Measurements from ENCODE around the gene GBGT1.
"Not testable (repeated sequence)": the region's sequence is repeated elsewhere in the genome, so short reads cannot be mapped to it uniquely, and the experiment has no call there.

GBGT1 gene

DNA sequence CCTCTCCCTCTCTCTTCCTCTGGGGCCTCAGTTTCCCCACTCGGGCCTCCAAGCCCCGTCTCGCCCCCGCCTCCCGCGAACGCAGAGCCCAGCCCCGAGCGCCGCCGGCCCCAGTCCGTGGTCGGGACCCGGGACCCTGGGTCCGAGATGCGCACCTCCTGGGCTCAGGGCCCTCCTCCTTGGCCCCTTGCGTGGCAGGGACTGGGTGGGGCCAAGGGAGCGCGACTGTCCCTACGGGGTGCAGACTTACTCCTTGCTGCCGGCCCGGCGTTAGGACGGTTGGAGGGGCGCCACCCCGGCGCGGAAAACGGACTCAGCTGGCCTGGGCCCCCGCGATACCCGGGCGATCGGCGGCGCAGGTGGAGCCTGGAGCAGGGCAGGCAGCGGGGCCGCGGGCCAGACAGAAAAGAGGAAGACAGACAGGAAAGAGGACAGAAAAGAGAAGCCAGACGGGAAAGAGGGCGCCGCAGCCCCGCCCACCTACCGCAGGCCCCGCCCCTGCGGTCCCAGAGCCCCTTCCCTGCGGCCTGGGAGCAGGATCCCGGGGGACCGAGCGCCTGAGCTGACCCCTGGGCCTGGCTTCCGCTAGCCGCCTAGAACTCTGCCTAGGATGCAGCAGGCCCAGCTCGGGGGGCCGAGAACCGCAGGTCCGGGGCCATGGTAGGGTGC lies at the start of gene GBGT1:
Gene GBGT1 (minus strand): TSS at position 411 of the 669 bp plus-strand sequence. CDS start 1,502 bp downstream, outside the sequence.
- H3K4me2 ChIP-seq (ENCODE audit: low read length) = peak within 1 kb of the TSS; percentile 61
- H2AFZ ChIP-seq (ENCODE audit: low read length) = no peak within 1 kb of the TSS
- no peaks in the 10 kb centered on the region for H3K79me2 ChIP-seq (ENCODE audit: insufficient read depth, low read length)
- no peaks in the 10 kb centered on the region for H3K36me3 ChIP-seq (ENCODE audit: insufficient read depth, low read length)
- no peaks in the 10 kb centered on the region for H4K20me1 ChIP-seq (ENCODE audit: insufficient read depth, low read length)
- H3K9me3 ChIP-seq (ENCODE audit: low read length) = no peaks in the 10 kb centered on the region
- peak within 1 kb of the TSS; percentile 49 for H3K4me3 ChIP-seq (ENCODE audit: low read depth, low read length, poor library complexity, severe bottlenecking)
- no peaks in the 10 kb centered on the region for H3F3A ChIP-seq (ENCODE audit: insufficient read depth, low read length)
- peaks cover 8% of the 10 kb centered on the region for H3K4me1 ChIP-seq (ENCODE audit: insufficient read depth, low read length, severe bottlenecking)
- no peaks in the 10 kb centered on the region for H3K9me2 ChIP-seq (ENCODE audit: low read depth, low read length)
- TF ChIP-seq, protein P1, sequence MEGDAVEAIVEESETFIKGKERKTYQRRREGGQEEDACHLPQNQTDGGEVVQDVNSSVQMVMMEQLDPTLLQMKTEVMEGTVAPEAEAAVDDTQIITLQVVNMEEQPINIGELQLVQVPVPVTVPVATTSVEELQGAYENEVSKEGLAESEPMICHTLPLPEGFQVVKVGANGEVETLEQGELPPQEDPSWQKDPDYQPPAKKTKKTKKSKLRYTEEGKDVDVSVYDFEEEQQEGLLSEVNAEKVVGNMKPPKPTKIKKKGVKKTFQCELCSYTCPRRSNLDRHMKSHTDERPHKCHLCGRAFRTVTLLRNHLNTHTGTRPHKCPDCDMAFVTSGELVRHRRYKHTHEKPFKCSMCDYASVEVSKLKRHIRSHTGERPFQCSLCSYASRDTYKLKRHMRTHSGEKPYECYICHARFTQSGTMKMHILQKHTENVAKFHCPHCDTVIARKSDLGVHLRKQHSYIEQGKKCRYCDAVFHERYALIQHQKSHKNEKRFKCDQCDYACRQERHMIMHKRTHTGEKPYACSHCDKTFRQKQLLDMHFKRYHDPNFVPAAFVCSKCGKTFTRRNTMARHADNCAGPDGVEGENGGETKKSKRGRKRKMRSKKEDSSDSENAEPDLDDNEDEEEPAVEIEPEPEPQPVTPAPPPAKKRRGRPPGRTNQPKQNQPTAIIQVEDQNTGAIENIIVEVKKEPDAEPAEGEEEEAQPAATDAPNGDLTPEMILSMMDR (IDR thresholded peaks at IDR 0.05; ENCODE audit: low read length) = no peak
- TF ChIP-seq EZH2 (IDR thresholded peaks at IDR 0.05; ENCODE audit: borderline replicate concordance, low read length) = no peak
- peak within 1 kb of the TSS; percentile 28; the same call in 1 of the 2 replicates for H3K9ac ChIP-seq (ENCODE audit: low read length)
- H3K27ac ChIP-seq (ENCODE audit: low read depth, low read length, poor library complexity, severe bottlenecking) = no peak within 1 kb of the TSS
- H3K27me3 ChIP-seq (ENCODE audit: insufficient read depth, low read length) = no peaks in the 10 kb centered on the region; the same call in 1 of the 2 replicates

DNA sequence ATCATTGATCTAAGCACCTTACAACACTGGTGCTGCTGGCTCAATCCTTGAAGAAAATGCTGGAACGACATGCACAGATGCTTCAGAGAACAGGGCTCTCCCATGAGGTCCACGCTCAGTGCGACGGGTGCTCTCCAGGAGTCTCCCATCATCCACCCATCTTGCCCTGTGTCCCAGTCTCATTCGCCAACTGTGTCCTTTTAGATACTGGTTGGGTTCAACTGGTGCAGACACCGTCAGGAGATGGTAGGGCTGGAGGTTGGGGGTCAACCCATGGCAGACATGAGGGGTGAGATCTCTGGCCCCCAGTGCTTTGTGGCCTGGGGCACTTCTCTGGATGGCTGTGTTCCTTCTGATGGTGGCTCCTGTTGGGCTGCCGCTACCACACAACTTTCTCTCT lies 46.9 kb upstream of the GBGT1 start:
- Histone ChIP-seq H3K27ac (ENCODE audit: low read depth, low read length, poor library complexity, severe bottlenecking) (no peak overlapping the region), H3F3A (ENCODE audit: insufficient read depth, low read length) (no peaks in the 10 kb centered on the region), H3K79me2 (ENCODE audit: insufficient read depth, low read length) (no peaks in the 10 kb centered on the region), H3K4me2 (ENCODE audit: low read length) (no peak overlapping the region), H3K36me3 (ENCODE audit: insufficient read depth, low read length) (no peaks in the 10 kb centered on the region), H3K27me3 (ENCODE audit: insufficient read depth, low read length) (peaks cover 8% of the 10 kb centered on the region; the same call in 1 of the 2 replicates), H4K20me1 (ENCODE audit: insufficient read depth, low read length) (no peaks in the 10 kb centered on the region), H3K9ac (ENCODE audit: low read length) (no peak overlapping the region), H3K9me3 (ENCODE audit: low read length) (no peaks in the 10 kb centered on the region), H3K4me3 (ENCODE audit: low read depth, low read length, poor library complexity, severe bottlenecking) (no peak overlapping the region), H2AFZ (ENCODE audit: low read length) (no peak overlapping the region), H3K9me2 (ENCODE audit: low read depth, low read length) (no peaks in the 10 kb centered on the region), H3K4me1 (ENCODE audit: insufficient read depth, low read length, severe bottlenecking) (no peaks in the 10 kb centered on the region)
- TF ChIP-seq, protein P1 (IDR thresholded peaks at IDR 0.05; ENCODE audit: low read length) = no peak
- TF ChIP-seq EZH2 (IDR thresholded peaks at IDR 0.05; ENCODE audit: borderline replicate concordance, low read length) = no peak

DNA sequence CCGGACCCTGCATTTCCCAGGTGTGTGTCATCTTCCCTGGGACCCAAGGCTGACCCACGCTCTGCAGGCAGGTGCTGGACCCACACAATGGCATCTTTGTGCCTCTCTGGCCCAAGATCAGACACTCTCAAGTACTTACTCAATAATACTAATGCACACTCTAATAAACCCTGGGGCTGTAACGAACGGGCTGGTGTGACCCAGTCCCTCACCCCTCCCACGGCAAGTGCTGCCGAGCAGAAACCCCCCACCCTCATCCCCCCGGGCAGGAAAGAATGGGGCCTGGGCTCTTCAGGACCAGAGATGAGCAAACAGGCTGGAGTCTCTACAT lies 46.5 kb upstream of the GBGT1 start:
- Histone ChIP-seq H3K9ac (ENCODE audit: low read length) (no peak overlapping the region), H3K27me3 (ENCODE audit: insufficient read depth, low read length) (peaks cover 8% of the 10 kb centered on the region; the same call in 1 of the 2 replicates), H4K20me1 (ENCODE audit: insufficient read depth, low read length) (no peaks in the 10 kb centered on the region), H3K27ac (ENCODE audit: low read depth, low read length, poor library complexity, severe bottlenecking) (no peak overlapping the region), H3K9me3 (ENCODE audit: low read length) (no peaks in the 10 kb centered on the region), H3F3A (ENCODE audit: insufficient read depth, low read length) (no peaks in the 10 kb centered on the region), H3K4me1 (ENCODE audit: insufficient read depth, low read length, severe bottlenecking) (no peaks in the 10 kb centered on the region), H3K79me2 (ENCODE audit: insufficient read depth, low read length) (no peaks in the 10 kb centered on the region), H2AFZ (ENCODE audit: low read length) (no peak overlapping the region), H3K4me2 (ENCODE audit: low read length) (no peak overlapping the region), H3K36me3 (ENCODE audit: insufficient read depth, low read length) (no peaks in the 10 kb centered on the region), H3K4me3 (ENCODE audit: low read depth, low read length, poor library complexity, severe bottlenecking) (no peak overlapping the region), H3K9me2 (ENCODE audit: low read depth, low read length) (no peaks in the 10 kb centered on the region)
- no peak for TF ChIP-seq EZH2 (IDR thresholded peaks at IDR 0.05; ENCODE audit: borderline replicate concordance, low read length)

DNA sequence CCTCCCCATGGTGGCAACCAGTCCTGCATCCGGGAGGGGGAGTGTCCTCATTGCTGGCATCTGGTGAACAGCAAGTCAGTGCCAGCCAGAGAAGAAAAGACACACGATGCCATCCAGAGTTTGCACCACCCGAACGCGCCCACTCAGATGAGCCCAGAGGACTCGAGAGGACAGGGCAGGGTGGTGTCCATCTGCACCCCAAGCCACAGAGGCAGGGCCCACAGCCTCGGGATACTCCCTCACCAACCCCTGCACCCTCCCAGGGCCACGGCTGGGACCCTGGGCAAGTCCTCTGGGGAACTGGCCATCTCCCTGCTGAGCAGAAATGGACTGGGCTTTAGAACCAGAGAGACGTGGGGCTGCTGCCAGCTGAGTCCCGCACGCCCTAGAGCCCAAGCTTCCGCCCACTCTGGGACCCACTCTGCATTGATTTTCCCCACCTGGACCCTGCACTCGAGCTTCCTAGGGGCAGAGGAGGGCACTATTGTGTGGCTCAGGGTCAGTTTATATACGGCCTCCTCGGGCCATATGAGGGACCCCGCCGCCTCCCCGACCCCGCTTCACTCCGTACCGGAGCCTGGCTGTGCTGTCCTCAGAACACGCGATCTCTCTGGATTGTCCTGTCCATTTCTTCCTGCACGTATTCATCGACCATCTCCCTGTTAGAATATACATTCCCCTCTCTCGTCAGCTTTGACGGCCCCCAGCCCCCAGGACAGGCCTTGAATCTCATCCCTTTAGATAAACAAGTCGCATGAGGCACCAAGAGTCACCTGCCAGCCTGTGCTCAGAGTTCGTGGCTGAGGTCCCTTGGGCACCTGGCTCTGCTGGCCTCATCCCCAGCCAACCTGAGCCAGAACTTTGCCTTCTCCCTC lies 45.9 kb upstream of the GBGT1 start:
- H3K4me3 ChIP-seq (ENCODE audit: low read depth, low read length, poor library complexity, severe bottlenecking); H2AFZ ChIP-seq (ENCODE audit: low read length); H3K9me3 ChIP-seq (ENCODE audit: low read length); H3F3A ChIP-seq (ENCODE audit: insufficient read depth, low read length); H3K9ac ChIP-seq (ENCODE audit: low read length); H3K79me2 ChIP-seq (ENCODE audit: insufficient read depth, low read length); H3K4me2 ChIP-seq (ENCODE audit: low read length); H3K4me1 ChIP-seq (ENCODE audit: insufficient read depth, low read length, severe bottlenecking); H3K27me3 ChIP-seq (ENCODE audit: insufficient read depth, low read length); H4K20me1 ChIP-seq (ENCODE audit: insufficient read depth, low read length); H3K36me3 ChIP-seq (ENCODE audit: insufficient read depth, low read length); H3K27ac ChIP-seq (ENCODE audit: low read depth, low read length, poor library complexity, severe bottlenecking); H3K9me2 ChIP-seq (ENCODE audit: low read depth, low read length): not testable (repeated sequence)

DNA sequence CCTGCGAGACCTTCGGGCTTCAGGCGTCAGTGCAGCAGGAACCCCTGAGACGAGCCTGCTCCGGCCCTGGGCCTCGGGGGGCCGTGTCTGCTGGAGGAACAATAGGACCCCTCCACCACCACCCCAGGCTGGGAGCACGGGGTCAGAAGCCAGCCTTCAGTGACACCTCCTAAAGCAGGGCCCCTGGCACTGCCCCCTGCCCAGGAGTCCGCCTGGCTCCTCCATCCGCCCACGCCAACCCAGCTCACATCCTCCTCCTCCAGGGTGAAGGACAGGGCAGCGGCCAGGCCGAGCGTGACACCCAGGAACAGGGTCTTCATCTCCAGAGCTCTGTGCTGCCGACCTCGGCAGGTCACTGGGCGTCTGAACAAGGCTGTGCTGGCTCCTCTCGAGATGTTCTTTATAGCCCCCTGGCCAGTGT lies 45.2 kb upstream of the GBGT1 start, which contains the start of gene OBP2B:
Gene OBP2B (minus strand): TSS at position 371 of the 421 bp plus-strand sequence. CDS start 51 bp downstream, at position 320.
- not testable (repeated sequence) for H2AFZ ChIP-seq (ENCODE audit: low read length); H3K36me3 ChIP-seq (ENCODE audit: insufficient read depth, low read length); H3K79me2 ChIP-seq (ENCODE audit: insufficient read depth, low read length); H3K9ac ChIP-seq (ENCODE audit: low read length); H4K20me1 ChIP-seq (ENCODE audit: insufficient read depth, low read length); H3K27ac ChIP-seq (ENCODE audit: low read depth, low read length, poor library complexity, severe bottlenecking); H3K4me2 ChIP-seq (ENCODE audit: low read length); H3K4me1 ChIP-seq (ENCODE audit: insufficient read depth, low read length, severe bottlenecking); H3K9me2 ChIP-seq (ENCODE audit: low read depth, low read length); H3F3A ChIP-seq (ENCODE audit: insufficient read depth, low read length); H3K27me3 ChIP-seq (ENCODE audit: insufficient read depth, low read length); H3K4me3 ChIP-seq (ENCODE audit: low read depth, low read length, poor library complexity, severe bottlenecking); H3K9me3 ChIP-seq (ENCODE audit: low read length)

Data from OCI-LY1 (cell line).